Measurements from ENCODE around the gene ABCC2.
"Not testable (repeated sequence)": the region's sequence is repeated elsewhere in the genome, so short reads cannot be mapped to it uniquely, and the experiment has no call there.

The ABCC2 gene

GRCh38 chr10:99808270-99808669 is 25.8 kb downstream of the ABCC2 start:
- no peak for DNase-seq (ENCODE audit: low read depth)

GRCh38 chr10:99809481-99809880 is 27.0 kb downstream of the ABCC2 start:
- DNase-seq (ENCODE audit: low read depth) = no peak

GRCh38 chr10:99809931-99810615 is 27.6 kb downstream of the ABCC2 start:
- peak; percentile 94 for DNase-seq (ENCODE audit: low read depth)

GRCh38 chr10:99812177-99812576 is 29.7 kb downstream of the ABCC2 start:
- DNase-seq (ENCODE audit: low read depth) = no peak

GRCh38 chr10:99814143-99814542 is 31.7 kb downstream of the ABCC2 start:
- DNase-seq (ENCODE audit: low read depth) = no peak

- DNase-seq (ENCODE audit: low read depth) = peak; percentile 82
Measured at GRCh38 chr10:99815621-99816020, 33.2 kb downstream of the ABCC2 start.

GRCh38 chr10:99827936-99828335 is 45.5 kb downstream of the ABCC2 start:
- DNase-seq (ENCODE audit: low read depth) = peak; percentile 86

- DNase-seq (ENCODE audit: low read depth) = no peak
Measured at GRCh38 chr10:99828464-99828863, 46.0 kb downstream of the ABCC2 start.

GRCh38 chr10:99832439-99832838 is 50.0 kb downstream of the ABCC2 start:
- peak; percentile 46 for DNase-seq (ENCODE audit: low read depth)

GRCh38 chr10:99834410-99834809 is 52.0 kb downstream of the ABCC2 start:
- DNase-seq (ENCODE audit: low read depth) = peak; percentile 86

- DNase-seq (ENCODE audit: low read depth) = no peak
Measured at GRCh38 chr10:99835947-99836346, 53.5 kb downstream of the ABCC2 start.

GRCh38 chr10:99836711-99837110 is 54.3 kb downstream of the ABCC2 start:
- no peak for DNase-seq (ENCODE audit: low read depth)

GRCh38 chr10:99840859-99841258 is 58.4 kb downstream of the ABCC2 start:
- DNase-seq (ENCODE audit: low read depth) = not testable (repeated sequence)

GRCh38 chr10:99841746-99842145 is 59.3 kb downstream of the ABCC2 start:
- DNase-seq (ENCODE audit: low read depth) = no peak

GRCh38 chr10:99843310-99843709 is 60.9 kb downstream of the ABCC2 start:
- DNase-seq (ENCODE audit: low read depth) = no peak

GRCh38 chr10:99844433-99844955 is 62.1 kb downstream of the ABCC2 start:
- DNase-seq (ENCODE audit: low read depth) = no peak

- peak; percentile 95 for DNase-seq (ENCODE audit: low read depth)
Measured at GRCh38 chr10:99845837-99846382, 63.5 kb downstream of the ABCC2 start.

GRCh38 chr10:99849057-99849456 is 66.6 kb downstream of the ABCC2 start:
- DNase-seq (ENCODE audit: low read depth) = no peak

GRCh38 chr10:99849536-99849935 is 67.1 kb downstream of the ABCC2 start:
- DNase-seq (ENCODE audit: low read depth) = no peak

GRCh38 chr10:99850021-99850766 is 67.8 kb downstream of the ABCC2 start:
- no peak for DNase-seq (ENCODE audit: low read depth)

GRCh38 chr10:99850767-99851340 is 68.4 kb downstream of the ABCC2 start:
- no peak for DNase-seq (ENCODE audit: low read depth)

GRCh38 chr10:99851825-99852224 is 69.4 kb downstream of the ABCC2 start:
- DNase-seq (ENCODE audit: low read depth) = no peak
